Superior temporal gyrus (tissue), 1 donor: ENCODE results near the gene TWF2.

Experiments used
- DNase-seq: peaks from one replicate; pipeline ENCODE4 v3.0.0-alpha.2; 2016; ENCODE audit errors: extremely low spot score

Gene TWF2

GRCh38 chr3:52182196-52182595 lies 56.8 kb downstream of the TWF2 start:
- DNase-seq = no peak

- no peak for DNase-seq
Measured at GRCh38 chr3:52181543-52181942, 57.4 kb downstream of the TWF2 start.
